HUDEP-2 (cell line): ENCODE measurements around the gene CDH6.

Experiments
- DNase-seq, 76 experiments: peaks; one replicate each; lab custom pipeline; 2025; ENCODE audit not compliant: unreplicated experiment in 76 of 76; lab: John Stamatoyannopoulos, UW

Gene CDH6

DNA sequence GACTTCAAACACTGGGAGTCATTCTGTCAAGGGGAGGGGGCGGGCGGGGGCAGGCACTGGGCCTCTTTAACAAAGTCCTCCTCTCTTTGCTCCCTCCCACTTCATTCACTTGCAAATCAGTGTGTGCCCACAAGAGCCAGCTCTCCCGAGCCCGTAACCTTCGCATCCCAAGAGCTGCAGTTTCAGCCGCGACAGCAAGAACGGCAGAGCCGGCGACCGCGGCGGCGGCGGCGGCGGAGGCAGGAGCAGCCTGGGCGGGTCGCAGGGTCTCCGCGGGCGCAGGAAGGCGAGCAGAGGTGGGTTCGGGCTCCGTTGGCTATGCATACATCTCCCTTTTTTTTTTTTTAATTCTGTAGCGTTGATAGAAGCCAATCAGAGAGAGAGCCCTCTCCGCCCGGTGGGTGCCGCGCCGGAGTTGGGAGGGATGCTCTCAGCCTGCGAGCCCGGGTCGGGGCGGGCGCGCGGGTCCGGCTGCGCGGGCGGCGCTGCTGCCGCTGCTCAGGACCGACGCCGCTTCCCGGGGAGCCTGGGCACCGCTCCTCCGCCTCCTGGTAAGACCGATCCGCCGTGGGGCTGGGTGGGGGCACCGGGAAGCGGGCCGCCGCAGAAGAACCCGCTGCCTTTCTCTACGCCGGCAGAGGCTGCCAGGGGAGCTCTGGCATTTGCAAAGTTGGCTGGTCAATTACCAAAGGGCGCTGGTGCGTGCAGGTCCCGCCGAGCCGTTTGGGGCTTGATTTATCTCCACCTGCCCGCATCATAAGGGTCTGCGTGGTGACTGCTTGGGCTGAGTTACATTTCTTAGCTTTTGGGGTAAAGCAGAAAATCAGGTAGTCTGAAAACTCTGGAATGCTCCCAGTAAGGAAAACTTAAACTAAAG is at the start of gene CDH6:
CDH6 (plus strand) TSS at position 96 of the 877 bp plus-strand sequence. CDS start 73,788 bp downstream, outside the sequence.
- DNase-seq: peak in 63 of 76 experiments; percentile 3 to 75 (median 39)

DNA sequence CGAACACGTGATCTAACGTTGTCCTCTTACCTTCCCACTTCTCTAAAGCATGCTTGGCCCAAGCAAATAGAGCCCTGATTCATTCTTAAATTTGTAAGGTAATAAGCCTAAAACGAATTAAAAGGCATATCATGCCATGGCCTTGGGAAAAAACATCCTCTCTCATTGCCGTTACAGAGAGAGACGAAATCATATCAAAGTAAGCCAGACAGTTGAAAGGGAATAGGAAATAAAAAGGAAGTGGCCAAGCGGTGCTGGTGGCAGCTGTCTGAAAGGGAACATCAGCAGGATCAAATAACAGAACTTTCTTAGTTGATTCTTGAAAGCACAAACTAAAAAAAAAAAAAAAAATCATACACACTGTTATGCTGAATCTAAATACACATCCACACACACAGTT is 49.1 kb upstream of the CDH6 start:
- no peak for DNase-seq

DNA sequence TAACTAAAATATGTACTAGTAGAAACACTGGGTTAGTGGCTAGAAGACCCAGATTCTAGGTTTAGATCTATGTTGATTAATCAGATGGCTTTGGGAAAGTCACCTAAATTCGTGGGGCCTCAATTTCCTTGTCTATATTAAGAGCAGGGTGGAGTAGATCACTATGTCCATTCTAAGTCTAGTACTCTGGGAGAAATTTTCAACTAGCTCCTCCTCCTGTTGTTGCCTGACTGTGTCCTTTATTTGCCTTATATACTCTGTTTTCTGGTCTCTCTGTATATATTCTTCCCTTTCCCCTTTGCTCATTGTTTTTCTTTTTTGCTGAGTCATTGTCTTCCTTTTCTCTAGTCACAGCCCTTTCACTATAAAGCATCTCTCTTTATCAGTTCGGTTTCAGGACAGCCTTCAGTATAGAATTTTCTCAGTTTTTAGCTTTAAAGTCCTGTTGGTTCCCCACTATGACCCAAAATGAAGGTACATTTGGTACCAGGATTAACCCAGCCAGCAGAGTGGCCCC is 44.5 kb upstream of the CDH6 start:
- peak in 31 of 76 experiments; percentile 5 to 77 (median 26) for DNase-seq

DNA sequence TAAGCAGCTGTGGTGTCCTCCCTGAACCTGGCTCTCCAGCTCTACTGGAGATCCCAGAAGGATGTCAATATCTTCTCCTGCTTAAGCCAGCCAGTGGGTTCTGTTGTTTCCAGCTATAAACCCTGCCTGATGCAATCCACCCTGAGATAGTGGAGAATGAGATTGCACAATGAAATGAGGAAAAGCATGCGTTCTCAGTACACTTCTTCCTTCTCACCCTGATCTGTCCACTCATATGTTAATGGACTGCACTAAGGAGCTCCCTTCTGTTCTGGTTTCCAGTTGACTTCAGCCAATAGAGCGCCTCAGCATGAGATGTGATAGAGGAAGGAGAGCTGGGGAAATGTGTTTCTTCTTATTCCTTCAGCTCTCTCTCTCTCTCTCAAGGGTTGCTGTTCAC is 40.0 kb upstream of the CDH6 start:
- peak in 1 of 76 experiments; percentile 3 for DNase-seq

DNA sequence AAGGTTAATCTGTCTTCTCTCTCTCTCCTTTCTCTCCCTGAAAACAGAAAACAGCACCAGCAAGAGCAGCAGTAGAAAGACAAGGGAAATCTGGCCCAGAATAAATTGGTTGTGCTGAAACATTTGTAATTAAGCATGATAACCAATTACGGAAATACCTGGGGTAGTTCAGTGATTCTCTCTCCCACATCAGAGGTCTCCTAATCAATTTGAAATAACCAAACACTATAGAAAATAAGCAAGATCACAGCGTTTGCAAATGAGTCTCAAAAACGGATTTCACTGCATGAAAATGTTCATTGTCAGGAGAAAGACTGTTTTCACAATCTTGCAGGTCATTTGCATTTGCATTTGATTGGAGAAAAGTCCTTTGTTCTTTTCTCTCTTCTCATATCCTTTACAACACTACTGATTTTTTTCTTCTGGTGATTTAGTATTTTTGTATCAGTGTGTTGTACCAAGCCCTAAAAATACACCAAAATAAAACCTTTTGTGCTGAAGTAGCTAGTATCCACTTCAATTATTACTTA is 36.8 kb upstream of the CDH6 start:
- DNase-seq: no peak

DNA sequence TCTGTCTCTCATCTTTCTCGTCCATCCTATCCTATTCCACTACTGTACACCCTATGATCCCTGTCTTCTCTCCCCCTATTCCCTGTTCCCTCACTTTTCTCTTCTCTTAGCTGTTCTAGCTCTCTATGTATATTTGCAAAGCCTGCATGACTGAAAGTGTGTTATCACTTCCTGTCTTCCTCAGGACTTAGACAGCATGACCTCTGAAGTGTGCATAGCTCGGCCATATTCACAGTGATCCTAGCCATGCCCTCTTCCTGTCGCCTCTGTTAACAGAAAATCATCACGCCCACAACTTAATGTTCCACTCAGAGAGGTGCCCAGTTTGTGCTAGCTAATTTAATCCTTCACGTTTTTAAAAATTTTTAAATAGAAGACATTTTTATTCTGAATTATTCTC is 35.8 kb upstream of the CDH6 start:
- DNase-seq: no peak

DNA sequence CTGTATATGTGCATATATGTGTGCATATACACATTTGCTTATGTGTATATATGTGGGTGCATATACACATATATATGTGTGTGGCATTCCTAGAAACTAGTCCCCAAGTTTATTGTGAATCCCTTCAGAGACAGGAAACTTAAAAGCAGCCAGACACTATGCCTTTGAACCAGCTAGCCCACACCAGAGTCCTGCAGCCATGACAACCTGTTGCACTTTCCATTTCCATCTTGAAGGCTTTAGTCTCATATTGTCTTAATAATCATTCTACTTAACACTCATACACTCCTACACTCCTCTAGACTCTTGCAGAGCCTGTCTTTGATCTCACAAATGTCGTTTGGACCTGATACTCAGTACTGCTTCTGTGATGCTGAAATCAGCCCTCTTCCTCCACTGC is 34.8 kb upstream of the CDH6 start:
- DNase-seq: no peak

DNA sequence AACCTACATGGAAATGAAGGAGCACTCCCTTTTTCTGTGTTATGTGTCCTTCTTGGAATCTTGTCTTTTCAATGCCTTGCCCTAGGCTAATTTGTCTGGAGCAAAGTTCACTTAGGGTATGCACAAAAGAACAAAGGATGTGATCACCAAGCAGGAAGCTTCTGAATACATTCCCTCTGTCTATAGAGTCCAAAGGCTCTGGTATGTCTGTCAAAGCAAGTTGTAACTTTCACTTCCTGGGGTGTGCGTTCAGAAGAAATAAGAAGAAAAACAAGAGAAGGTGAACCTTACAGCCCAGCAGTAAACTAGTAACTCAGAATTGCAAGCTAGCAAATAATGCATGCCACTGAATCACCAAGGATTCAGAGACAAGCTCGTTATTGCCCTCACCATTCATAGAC is 31.7 kb upstream of the CDH6 start:
- no peak for DNase-seq

DNA sequence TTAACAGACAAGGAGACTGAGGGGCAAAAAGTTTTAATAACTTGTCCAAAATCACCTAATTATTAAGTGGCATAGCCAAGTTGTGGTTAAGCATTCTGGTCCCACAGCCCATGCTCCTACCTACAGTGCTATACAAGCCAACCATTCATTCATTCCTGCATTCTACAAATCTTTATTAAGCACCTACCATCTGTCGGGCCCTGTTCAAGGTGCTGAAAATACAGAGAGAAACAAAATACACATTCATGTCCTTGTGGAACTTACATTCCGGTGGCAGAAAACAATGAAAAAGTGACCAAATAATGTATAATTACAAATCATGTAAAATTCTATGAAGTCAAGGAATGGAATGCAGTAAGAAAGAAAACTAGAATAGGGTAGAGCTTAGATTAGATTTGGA is 27.8 kb upstream of the CDH6 start:
- DNase-seq: no peak

DNA sequence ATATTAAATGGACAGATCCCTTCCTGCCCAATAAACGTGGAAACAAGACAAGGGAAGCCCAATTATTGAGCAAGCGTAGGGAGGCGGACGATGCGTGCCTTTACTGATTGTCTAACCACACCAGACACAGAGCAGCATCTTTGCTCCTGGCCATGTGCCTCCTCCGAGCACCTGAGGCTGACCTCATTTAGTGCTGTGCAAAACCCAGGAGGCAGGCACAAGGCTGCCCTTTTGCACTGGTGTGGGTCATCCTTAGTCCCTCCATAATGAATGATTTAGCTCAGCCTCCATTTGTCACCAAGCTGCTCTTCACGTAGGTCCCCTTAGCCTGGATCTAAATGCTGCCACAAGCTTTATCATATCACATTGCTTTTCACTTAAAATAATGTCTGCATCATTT is 24.1 kb upstream of the CDH6 start:
- no peak for DNase-seq

DNA sequence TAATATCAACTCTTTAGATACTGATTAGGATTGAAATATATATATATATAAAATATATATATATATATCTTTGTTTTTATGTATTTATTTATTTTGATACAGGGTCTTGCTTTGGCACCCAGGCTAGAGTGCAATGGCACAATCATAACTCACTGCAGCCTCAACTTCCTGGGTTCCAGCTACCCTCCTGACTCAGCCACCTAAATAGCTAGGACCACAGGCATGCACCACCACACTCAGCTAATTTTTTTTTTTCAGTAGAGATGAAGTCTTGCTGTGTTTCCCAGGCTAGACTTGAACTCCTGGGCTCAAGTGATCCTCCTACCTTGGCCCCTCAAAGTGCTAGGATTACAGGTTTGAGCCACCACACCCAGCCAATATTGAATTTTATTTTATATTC is 20.6 kb upstream of the CDH6 start:
- no peak for DNase-seq

DNA sequence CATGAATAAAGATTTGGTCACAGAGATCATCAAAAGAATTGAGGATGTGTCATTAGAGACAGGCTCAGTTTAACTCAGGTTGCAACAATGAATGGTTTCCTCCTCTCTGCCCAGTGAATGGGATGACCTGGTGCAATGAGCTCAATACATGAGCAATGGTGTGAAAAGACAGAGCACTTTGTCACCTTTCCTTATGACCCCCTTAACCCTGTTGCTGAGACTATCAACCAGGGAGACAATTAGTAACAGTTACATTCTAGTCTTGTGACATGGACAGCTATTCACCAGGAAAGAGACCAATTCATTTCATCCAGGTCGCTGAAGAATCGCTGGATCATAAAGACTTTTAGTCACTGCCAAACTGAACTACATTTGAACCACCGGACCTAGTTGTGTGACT is 19.9 kb upstream of the CDH6 start:
- no peak for DNase-seq

DNA sequence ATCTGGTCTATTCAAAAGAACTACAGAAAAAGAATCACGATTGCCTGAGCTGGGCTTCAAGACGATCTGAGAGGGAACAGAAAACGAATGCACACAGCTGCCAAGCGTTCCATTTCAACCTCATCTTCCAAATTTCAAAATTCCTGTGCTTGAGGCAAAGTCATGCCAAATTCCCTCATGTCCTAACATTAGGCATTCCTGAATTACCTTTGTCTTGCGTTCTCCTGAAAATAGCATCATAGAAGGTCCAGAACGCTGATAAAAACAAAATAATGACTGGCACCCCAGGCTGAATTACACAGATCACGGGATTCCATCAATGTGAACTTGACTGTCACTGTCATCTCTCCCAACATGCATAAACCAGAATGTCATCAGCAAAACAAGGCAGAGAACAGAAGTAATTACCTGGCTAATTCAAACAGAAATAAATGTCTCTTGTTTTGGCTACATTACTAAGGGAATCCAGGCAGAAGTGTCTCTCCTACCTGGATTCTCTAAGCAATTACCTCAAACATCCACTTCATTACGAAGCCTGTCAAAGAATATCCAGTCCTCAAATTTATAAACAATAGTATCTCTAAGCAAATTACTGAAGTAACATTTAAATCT is 12.0 kb upstream of the CDH6 start:
- DNase-seq: no peak

DNA sequence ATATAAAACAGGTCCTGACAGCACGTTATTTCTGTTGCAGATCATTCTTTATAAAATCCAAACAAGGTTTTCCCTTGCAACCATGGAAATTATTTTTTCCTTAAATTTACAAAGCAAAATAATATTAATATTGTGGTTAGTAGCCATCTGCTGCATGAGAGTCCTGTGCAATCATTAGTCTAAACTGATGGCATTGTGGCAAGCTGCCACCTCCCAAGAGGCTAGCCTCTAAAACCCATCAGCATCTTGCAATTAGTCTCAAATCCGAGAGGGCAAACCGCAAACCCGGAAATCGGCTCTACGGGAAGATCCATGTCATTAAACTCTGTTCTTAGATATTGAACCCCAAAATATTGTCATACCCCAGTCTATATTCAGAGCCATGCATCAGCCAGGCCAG is 11.3 kb upstream of the CDH6 start:
- DNase-seq: no peak

DNA sequence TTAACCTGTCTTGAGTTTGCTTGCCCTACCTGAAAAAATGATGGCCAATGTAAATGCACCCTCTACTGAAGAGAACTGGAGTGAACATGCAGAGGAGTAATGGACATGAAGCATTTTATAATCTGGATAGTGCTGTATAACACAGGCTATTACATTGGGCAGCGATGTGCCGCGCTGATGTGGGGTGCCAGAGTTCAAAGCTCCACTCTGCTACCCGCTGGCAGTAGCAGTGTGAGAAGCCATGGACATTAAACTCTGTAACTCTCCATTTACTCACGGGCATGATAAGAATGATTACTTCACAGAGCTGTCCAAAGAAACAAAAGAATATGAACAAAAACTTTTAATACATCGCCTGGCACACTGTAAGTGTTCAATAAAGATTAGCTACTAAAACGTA is 7.5 kb upstream of the CDH6 start:
- DNase-seq: no peak

DNA sequence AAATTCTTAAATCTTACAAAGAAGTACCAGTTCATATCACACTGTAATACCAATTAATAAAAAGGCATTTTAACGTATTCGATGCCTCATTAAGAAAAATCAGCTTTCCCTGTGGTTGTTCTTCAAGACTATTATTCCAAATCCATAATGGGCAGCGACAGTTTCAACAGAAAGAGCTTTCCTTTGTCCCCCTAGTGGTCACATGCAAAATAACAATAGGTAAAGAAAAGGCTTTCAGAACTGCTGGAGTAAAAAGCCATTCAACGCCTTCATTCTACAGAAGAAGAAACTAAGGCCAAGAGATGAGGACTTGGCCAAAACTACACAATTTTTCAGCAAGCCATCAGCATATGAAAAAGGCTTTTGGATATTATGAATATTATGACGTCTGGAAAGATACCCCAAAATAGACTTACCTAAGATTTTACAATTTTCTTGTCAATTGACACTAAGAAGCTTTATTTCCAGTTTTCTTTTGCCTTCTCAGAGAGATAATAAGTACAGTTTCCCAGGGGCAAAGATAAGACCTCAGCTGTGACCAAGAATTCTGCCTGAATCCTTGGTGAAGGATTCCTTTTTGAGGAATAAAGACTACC is 6.7 kb upstream of the CDH6 start:
- DNase-seq: peak in 29 of 76 experiments; percentile 9 to 66 (median 44)

DNA sequence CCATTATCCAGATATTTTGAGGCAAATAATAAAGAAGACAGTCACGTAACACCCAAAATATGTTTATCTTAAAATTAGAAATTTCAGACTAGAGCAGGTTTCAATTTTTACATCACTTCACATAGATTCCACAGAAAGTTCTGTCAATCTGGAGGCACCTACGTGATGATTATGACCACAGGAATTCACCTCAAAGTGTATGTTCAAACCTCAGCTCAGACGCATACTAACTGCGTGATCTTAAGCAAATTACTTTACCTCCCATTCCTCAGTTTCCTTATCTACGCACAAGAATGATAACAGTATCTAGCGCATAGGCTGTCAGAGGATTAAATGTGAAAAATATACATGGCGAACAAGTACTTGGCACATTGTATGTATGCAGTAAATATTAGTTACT is 5.9 kb upstream of the CDH6 start:
- DNase-seq: no peak

DNA sequence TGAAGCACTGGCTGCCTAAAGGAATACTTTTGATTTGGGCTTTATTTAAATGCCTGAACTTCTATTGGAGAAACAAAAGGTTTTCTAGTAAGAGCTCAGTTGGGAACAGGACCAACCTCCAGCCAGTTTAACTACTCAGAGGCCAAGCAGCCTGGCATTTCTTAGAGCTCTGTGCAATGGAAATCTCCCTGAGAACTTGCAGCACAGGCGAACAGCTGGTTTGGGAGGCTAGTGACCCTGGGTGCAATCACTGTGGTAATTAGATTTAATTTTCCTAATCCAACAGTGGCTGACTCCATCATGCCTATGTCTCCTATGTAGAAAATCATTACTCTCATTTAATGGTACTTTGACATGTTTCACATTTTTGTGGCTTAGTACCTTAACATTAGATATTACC is 1.0 kb upstream of the CDH6 start:
- DNase-seq: no peak

DNA sequence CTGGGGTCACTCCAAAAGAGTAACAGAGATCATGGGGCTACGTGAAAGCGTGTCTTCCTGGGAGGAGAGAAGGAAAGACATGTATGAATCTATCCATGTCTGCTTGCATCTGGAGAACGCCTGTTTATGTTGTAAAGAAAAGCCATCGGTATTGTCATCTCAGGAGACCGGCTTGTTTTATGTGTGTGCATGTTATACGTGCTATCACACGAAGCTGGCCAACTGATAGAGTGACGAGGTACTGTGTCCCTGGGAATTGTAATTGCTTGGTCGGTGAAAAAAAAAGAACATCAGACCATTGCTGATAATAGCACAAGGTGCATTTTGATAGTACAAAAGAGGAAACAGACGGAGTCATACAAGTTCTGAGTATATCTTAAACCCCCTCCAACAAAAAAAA is 370 bp upstream of the CDH6 start:
- peak in 40 of 76 experiments; percentile 2 to 75 (median 38) for DNase-seq

DNA sequence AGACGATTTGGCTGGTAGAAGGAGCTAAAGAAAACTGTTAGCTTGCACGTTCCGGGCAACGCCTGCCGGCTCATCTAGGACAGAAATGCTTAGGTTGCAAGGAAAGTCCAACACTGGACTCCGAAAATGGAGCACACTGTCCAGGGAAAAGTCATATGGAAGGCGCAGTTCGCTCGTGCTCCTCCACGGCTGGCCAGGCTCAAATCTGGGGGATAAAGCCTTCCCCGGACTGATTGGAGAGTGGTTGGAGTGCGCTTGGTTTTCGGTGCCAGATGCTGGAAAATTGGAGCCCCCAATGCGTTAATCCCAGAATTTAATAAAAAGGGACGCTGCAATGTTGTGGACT is 955 bp downstream of the CDH6 start:
- DNase-seq: no peak

DNA sequence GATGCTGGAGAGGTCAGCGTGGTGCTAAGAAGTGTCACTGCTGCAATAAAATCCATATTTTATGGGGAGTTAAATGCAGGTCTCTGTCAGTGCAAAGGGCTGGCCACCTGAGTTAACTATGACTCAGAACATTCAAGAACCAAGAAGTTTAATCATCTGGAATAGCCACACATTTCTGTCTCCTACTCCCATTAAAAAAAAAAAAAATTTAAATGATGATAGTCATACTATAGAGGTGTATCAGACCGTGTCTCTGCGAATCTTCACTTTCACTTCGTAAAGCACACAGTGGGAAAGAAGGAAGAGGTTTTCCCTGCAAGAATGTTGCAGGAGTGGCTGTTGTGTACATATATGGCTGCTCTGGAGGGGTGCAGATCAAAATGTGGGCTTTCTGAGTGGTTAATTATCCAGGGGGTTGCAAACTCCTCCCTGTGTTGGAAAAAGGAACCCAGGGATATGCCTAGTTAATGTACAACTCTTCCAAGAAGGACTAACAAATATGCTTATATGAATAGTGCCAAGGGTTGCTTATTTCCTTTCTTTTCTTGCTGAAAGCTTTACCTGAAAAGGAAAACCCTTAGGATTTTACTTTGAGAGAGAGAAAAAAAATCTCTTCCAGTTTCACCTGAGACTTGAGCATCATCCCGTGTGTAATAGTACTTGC is 1.5 kb downstream of the CDH6 start:
- DNase-seq: peak in 5 of 76 experiments; percentile 10 to 53 (median 17)
